ENCODE measurements around the gene SYT13.

DNA sequence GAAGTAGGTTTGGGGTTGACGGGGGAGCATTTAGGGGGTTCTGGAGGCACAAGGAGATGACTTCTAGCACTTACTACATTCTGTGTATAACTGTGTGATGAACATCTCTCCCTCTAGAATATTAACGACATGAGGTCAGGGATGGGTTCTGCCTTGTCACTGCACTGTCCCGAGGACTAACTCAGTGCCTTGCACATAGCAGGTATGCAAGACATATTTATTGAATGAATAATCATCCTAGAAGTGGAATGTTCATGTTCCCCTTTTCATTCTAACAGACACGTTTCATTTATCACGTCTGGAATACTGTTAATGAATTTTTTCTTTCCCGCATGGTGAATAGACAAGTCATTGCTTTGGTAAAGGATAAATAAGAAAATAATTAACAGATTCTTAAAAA, 12.6 kb downstream of the SYT13 start:
- TF ChIP-seq RARB (CRISPR knock-in tag; IDR thresholded peaks at IDR 0.05) (no peak), ZFP30 (CRISPR knock-in tag; IDR thresholded peaks at IDR 0.05) (no peak), ARNTL (CRISPR knock-in tag; IDR thresholded peaks at IDR 0.05; ENCODE audit: borderline replicate concordance, low read depth) (no peak), BACH2 (CRISPR knock-in tag; IDR thresholded peaks at IDR 0.05; ENCODE audit: borderline replicate concordance) (no peak), ZFP3 (CRISPR knock-in tag; IDR thresholded peaks at IDR 0.05) (no peak), GLIS3 (CRISPR knock-in tag; IDR thresholded peaks at IDR 0.05) (no peak), ZNF565 (CRISPR knock-in tag; conservative IDR thresholded peaks at IDR 0.05; ENCODE audit: low read depth) (no peak), PPARA (CRISPR knock-in tag; IDR thresholded peaks at IDR 0.05; ENCODE audit: borderline replicate concordance) (no peak), ZNF70 (CRISPR knock-in tag; IDR thresholded peaks at IDR 0.05) (no peak), TOX (CRISPR knock-in tag; IDR thresholded peaks at IDR 0.05; ENCODE audit: borderline replicate concordance) (no peak)
- TF ChIP-seq, protein P1, sequence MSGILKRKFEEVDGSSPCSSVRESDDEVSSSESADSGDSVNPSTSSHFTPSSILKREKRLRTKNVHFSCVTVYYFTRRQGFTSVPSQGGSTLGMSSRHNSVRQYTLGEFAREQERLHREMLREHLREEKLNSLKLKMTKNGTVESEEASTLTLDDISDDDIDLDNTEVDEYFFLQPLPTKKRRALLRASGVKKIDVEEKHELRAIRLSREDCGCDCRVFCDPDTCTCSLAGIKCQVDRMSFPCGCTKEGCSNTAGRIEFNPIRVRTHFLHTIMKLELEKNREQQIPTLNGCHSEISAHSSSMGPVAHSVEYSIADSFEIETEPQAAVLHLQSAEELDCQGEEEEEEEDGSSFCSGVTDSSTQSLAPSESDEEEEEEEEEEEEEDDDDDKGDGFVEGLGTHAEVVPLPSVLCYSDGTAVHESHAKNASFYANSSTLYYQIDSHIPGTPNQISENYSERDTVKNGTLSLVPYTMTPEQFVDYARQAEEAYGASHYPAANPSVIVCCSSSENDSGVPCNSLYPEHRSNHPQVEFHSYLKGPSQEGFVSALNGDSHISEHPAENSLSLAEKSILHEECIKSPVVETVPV (CRISPR knock-in tag; IDR thresholded peaks at IDR 0.05): no peak
- TF ChIP-seq, protein P2, sequence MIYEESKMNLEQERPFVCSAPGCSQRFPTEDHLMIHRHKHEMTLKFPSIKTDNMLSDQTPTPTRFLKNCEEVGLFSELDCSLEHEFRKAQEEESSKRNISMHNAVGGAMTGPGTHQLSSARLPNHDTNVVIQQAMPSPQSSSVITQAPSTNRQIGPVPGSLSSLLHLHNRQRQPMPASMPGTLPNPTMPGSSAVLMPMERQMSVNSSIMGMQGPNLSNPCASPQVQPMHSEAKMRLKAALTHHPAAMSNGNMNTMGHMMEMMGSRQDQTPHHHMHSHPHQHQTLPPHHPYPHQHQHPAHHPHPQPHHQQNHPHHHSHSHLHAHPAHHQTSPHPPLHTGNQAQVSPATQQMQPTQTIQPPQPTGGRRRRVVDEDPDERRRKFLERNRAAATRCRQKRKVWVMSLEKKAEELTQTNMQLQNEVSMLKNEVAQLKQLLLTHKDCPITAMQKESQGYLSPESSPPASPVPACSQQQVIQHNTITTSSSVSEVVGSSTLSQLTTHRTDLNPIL (CRISPR knock-in tag; IDR thresholded peaks at IDR 0.05; ENCODE audit: low read depth): no peak

All from SK-N-SH treated with all-trans-retinoic acid at 6 μM for 48 hours (cell line).